ENCODE measurements around the gene MYZAP.

MYZAP gene

GRCh38 chr15:57692709-57693108 lies 101.0 kb downstream of the MYZAP start:
- no peak for DNase-seq (ENCODE audit: extremely low read depth in 1 of 2, low read depth in 1 of 2)

GRCh38 chr15:57694279-57694678 lies 102.6 kb downstream of the MYZAP start:
- no peak for DNase-seq (ENCODE audit: extremely low read depth in 1 of 2, low read depth in 1 of 2)

GRCh38 chr15:57696146-57696545 lies 104.4 kb downstream of the MYZAP start:
- DNase-seq (ENCODE audit: extremely low read depth in 1 of 2, low read depth in 1 of 2): no peak

- no peak for DNase-seq (ENCODE audit: extremely low read depth in 1 of 2, low read depth in 1 of 2)
Measured at GRCh38 chr15:57697588-57697987, 105.9 kb downstream of the MYZAP start.

GRCh38 chr15:57698243-57698642 lies 106.5 kb downstream of the MYZAP start:
- DNase-seq (ENCODE audit: extremely low read depth in 1 of 2, low read depth in 1 of 2): no peak

GRCh38 chr15:57698991-57699390 lies 107.3 kb downstream of the MYZAP start:
- no peak for DNase-seq (ENCODE audit: extremely low read depth in 1 of 2, low read depth in 1 of 2)

- DNase-seq (ENCODE audit: extremely low read depth in 1 of 2, low read depth in 1 of 2): no peak
Measured at GRCh38 chr15:57703387-57703786, 111.7 kb downstream of the MYZAP start.

GRCh38 chr15:57704441-57704840 lies 112.7 kb downstream of the MYZAP start:
- DNase-seq (ENCODE audit: extremely low read depth in 1 of 2, low read depth in 1 of 2): no peak

GRCh38 chr15:57705746-57706404 lies 114.2 kb downstream of the MYZAP start:
- DNase-seq (ENCODE audit: extremely low read depth in 1 of 2, low read depth in 1 of 2): no peak

GRCh38 chr15:57706405-57707209 lies 114.9 kb downstream of the MYZAP start, which contains the start of gene POLR2M:
Gene POLR2M, plus strand, starts transcription at chr15:57706714. Its CDS starts 129 bp downstream, at chr15:57706843.
- DNase-seq (ENCODE audit: extremely low read depth in 1 of 2, low read depth in 1 of 2): peak; percentile 78 to 90

- DNase-seq (ENCODE audit: extremely low read depth in 1 of 2, low read depth in 1 of 2): no peak
Measured at GRCh38 chr15:57708047-57708446, 116.3 kb downstream of the MYZAP start.

- DNase-seq (ENCODE audit: extremely low read depth in 1 of 2, low read depth in 1 of 2): no peak
Measured at GRCh38 chr15:57718309-57718708, 126.6 kb downstream of the MYZAP start.

- DNase-seq (ENCODE audit: extremely low read depth in 1 of 2, low read depth in 1 of 2): no peak
Measured at GRCh38 chr15:57720867-57721266, 129.2 kb downstream of the MYZAP start.

- DNase-seq (ENCODE audit: extremely low read depth in 1 of 2, low read depth in 1 of 2): no peak
Measured at GRCh38 chr15:57726411-57726810, 134.7 kb downstream of the MYZAP start.

- DNase-seq (ENCODE audit: extremely low read depth in 1 of 2, low read depth in 1 of 2): no peak
Measured at GRCh38 chr15:57727031-57727430, 135.3 kb downstream of the MYZAP start.

- no peak for DNase-seq (ENCODE audit: extremely low read depth in 1 of 2, low read depth in 1 of 2)
Measured at GRCh38 chr15:57728436-57728835, 136.7 kb downstream of the MYZAP start.

GRCh38 chr15:57730876-57731275 lies 139.2 kb downstream of the MYZAP start:
- DNase-seq (ENCODE audit: extremely low read depth in 1 of 2, low read depth in 1 of 2): no peak

- DNase-seq (ENCODE audit: extremely low read depth in 1 of 2, low read depth in 1 of 2): no peak
Measured at GRCh38 chr15:57731530-57732103, 139.9 kb downstream of the MYZAP start.

GRCh38 chr15:57732526-57733331 lies 141.0 kb downstream of the MYZAP start:
- peak in 1 of 2 donors; percentile 25 for DNase-seq (ENCODE audit: extremely low read depth in 1 of 2, low read depth in 1 of 2)

- DNase-seq (ENCODE audit: extremely low read depth in 1 of 2, low read depth in 1 of 2): no peak
Measured at GRCh38 chr15:57734860-57735259, 143.2 kb downstream of the MYZAP start.
